GM18861 (cell line): ENCODE measurements around the gene PIK3AP1.
A peak's percentile ranks its signal among the peaks of the same experiment; 100 is the strongest.

Source experiments
- ATAC-seq: cut with Tn5 transposase; IDR thresholded peaks from one replicate; pipeline ENCODE4 v1.9.1; 2021; ENCODE audit not compliant: unreplicated experiment

Gene PIK3AP1

GRCh38 chr10:96675846-96676245, 44.5 kb downstream of the PIK3AP1 start:
- ATAC-seq, result no peak

GRCh38 chr10:96673318-96674099, 46.8 kb downstream of the PIK3AP1 start:
- peak; percentile 49 for ATAC-seq

GRCh38 chr10:96672481-96673175, 47.7 kb downstream of the PIK3AP1 start:
- ATAC-seq, result no peak

GRCh38 chr10:96671211-96671890, 49.0 kb downstream of the PIK3AP1 start:
- no peak for ATAC-seq

- no peak for ATAC-seq
These were observed 49.5 kb downstream of the PIK3AP1 start for GRCh38 chr10:96670786-96671185.

GRCh38 chr10:96667401-96667800, 52.9 kb downstream of the PIK3AP1 start:
- no peak for ATAC-seq

- ATAC-seq, result peak; percentile 45
These were observed 53.6 kb downstream of the PIK3AP1 start for GRCh38 chr10:96666741-96667140.

- ATAC-seq, result no peak
These were observed 55.0 kb downstream of the PIK3AP1 start for GRCh38 chr10:96665306-96665705.

- peak; percentile 55 for ATAC-seq
These were observed 55.8 kb downstream of the PIK3AP1 start for GRCh38 chr10:96664563-96664962.

- no peak for ATAC-seq
These were observed 56.5 kb downstream of the PIK3AP1 start for GRCh38 chr10:96663797-96664196.

GRCh38 chr10:96661632-96662031, 58.7 kb downstream of the PIK3AP1 start:
- no peak for ATAC-seq

- ATAC-seq, result no peak
These were observed 60.0 kb downstream of the PIK3AP1 start for GRCh38 chr10:96660297-96660696.

GRCh38 chr10:96658844-96659243, 61.5 kb downstream of the PIK3AP1 start:
- ATAC-seq, result no peak

- ATAC-seq, result no peak
These were observed 62.9 kb downstream of the PIK3AP1 start for GRCh38 chr10:96657385-96657784.

- no peak for ATAC-seq
These were observed 63.5 kb downstream of the PIK3AP1 start for GRCh38 chr10:96656839-96657238.

GRCh38 chr10:96656198-96656577, 64.1 kb downstream of the PIK3AP1 start:
- ATAC-seq, result no peak

GRCh38 chr10:96655461-96656197, 64.7 kb downstream of the PIK3AP1 start:
- ATAC-seq, result no peak

GRCh38 chr10:96651998-96652431, 68.3 kb downstream of the PIK3AP1 start:
- ATAC-seq, result peak; percentile 69

- no peak for ATAC-seq
These were observed 69.4 kb downstream of the PIK3AP1 start for GRCh38 chr10:96650958-96651357.

- no peak for ATAC-seq
These were observed 72.0 kb downstream of the PIK3AP1 start for GRCh38 chr10:96648297-96648696.

GRCh38 chr10:96647466-96647865, 72.8 kb downstream of the PIK3AP1 start:
- ATAC-seq, result no peak
